Fibroblast of skin of left biceps (primary cell): Measurements from ENCODE around the gene VPS37D.

Experiments used
- DNase-seq, 2 experiments: peaks; one replicate each; pipeline ENCODE4 v3.0.0-alpha.2; 2013; ENCODE audit warnings: low read depth in 2 of 2

The VPS37D gene

DNA sequence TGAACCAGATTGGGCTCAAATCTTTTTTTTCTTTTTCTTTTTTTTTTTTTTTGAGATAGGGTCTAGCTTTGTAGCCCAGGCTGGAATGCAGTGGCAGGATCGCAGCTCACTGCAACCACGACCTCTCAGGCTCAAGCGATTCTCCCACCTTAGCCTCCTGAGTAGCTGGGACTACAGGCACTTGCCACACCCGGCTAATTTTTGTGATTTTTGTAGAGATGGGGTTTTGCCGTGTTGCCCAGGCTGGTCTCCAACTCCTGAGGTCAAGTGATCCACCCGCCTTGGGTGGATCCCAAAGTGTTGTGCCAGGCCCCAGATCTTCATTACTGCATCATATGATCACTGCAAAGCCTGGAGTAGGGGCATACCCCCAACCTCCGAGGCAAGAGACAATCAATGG lies 12.9 kb downstream of the VPS37D start:
- no peak for DNase-seq

DNA sequence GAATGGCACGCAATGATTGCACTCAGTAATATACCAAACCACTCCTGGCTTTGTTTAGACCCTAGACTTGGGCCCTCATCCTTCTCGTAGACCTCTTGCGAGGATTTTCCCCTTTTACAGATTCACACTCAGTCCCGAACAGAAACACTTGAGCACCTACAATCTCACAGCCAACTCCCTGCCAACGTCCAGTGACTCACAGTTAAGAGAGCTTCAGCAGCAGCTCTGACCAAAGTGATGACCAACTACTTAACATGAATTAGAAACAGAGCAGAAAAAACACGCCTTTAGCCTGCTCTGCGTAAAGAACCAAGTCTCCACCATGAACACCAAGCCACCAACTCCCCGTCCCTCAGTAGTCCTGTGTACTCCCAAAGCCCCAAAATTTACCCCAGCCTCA lies 13.4 kb downstream of the VPS37D start:
- no peak for DNase-seq

DNA sequence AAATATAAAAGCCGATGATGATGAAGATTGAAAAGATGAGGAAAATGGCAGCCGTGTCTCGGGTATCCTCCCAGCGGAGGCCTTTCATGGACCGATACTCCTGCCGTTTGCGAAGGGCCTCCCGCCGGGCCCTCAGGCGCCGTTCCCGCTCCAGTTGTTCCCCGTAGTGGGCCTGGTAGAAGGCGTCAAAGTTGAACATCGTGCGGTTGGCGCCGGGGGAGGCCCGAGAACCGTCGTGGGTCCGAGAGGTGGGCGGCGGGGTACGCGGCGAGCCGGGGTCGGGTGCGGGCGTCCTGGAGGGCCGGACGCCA lies 15.1 kb downstream of the VPS37D start:
- no peak for DNase-seq

DNA sequence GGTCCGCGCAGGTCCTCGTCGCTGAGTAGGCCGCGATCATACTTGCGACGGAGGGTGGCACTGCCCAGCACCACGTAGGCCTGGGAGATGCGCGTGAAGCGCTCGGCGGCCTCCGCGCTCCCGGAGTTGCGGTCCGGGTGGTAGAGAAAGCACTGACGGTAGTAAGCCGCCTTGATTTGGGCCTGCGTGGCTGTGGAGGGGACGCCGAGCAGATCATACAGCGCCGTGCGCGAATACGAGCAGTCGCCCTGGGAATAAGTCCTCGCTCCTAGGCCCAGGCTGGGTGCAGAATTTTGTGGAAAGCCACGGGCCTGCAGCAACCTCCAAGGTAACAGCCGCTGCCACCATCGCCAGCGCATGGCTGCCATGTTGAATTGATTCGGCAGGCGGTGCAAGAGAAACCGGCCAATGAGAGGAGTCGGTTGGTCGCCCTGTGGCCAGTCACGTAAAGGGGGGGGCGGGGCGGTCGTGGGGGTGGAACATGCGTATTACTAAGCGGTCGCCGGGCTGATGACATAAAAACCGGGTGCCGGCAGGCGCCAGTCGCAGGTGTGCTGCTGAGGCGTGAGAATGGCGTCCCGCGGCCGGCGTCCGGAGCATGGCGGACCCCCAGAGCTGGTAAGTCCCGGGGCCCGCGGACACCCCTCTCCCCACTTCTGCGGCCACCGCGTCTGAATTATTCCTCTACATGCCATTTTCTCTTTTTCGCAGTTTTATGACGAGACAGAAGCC lies 15.6 kb downstream of the VPS37D start, which contains the start of the genes BUD23 and DNAJC30:
Gene BUD23, plus strand, starts transcription at position 542 of the 732 bp plus-strand sequence. Its CDS starts 29 bp downstream, at position 571.
Gene DNAJC30, minus strand, starts transcription at position 398 of the 732 bp plus-strand sequence. Its CDS starts 30 bp downstream, at position 368.
- DNase-seq = peak; percentile 74 to 84

DNA sequence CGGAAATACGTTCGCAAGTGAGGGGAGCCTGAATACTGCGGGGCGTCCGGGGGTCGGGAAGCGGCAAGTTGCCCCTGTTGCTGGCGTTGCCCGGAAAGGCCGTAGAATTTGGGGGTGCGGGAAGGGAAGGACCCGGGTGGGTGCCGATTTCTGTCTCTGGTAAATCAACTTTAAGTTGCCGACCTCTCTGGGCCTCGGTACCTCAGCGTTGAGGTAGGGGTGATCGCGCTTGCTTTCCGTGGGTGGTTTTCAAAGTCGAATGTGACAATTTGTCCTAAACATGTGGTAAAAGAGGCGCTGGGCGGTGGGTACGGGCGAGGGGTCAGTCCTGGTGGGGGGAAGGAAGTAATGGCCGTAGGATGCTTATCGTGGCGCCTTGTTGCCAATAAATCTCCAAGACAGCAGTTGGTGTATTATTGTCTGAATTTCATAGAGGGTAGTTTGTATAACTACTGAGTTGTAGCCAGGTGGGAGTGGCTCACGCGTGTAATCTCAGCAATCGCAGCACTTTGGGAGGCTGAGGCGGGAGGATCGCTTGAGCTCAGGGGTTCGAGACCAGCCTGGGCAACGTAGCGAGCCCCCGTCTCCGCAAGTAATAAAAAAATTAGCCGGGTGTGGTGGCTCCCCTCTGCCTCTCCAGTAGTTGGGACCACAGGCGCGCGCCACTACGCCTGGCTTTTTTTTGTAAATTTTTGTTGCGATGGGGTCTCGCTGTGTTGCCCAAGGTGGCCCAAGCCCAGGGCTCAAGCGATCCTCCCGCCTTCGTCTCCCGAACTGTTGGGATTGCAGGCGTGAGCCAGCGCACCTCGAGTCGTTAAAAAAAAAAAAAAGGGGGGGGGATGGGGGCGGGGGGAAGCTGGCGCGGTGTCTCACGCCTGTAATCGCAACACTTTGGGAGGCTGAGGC lies 16.4 kb downstream of the VPS37D start:
- no peak for DNase-seq

DNA sequence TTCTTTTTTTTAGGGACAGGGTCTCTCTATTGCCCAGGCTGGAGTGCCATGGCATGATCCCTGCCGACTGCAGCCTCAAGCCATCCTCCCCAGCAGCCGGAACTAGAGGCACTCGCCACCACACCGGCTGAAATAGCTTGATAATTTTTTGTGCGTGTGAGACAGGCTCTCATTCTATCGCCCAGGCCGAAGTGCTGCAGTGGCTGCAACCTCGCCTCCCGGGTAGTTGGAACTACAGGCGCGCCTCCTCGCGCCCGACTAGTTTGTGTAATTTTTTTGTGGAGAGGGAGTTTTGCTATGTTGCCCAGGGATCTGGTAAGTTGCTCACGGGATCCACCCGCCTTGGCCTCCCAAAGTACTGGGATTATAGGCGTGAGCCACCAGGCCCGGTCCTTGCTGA lies 17.7 kb downstream of the VPS37D start:
- no peak for DNase-seq

DNA sequence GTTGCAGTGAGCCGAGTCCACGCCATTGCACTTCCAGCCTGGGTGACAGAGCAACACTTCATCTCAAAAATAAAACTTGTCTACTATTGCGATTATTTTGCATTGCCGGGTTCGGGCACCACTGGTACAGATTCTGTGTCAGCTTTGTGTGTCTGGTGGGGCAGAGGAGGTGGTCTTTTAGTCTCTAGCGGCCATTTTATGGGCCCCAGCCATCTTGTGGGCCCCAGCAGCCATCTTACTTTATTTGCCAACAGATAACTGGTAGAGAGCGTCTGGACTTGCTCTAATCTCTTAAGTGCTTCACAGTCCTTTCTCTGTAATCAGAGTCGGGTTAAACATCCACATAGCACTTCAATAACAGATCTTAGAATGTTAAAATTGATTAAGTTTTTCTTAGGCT lies 20.7 kb downstream of the VPS37D start:
- no peak for DNase-seq

DNA sequence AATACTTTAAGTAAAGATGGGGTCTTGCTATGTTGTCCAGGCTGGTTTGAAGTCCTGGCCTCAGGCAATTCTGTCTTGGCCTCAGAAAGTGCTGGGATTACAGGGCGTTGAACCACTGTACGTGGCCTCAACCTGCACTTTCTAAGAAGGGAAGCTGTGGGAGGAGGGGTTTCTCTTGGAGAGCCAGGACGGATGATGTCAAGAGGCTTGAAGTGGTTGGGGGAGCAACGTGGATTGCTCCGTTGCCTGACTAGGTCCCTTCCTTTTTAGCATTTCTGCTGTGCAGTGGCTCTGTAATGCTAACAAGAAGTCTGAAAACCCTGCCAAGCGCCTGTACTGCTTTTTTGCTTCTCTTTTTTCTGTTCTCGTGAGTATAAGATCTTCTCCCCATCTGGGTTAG lies 23.0 kb downstream of the VPS37D start:
- DNase-seq = no peak

DNA sequence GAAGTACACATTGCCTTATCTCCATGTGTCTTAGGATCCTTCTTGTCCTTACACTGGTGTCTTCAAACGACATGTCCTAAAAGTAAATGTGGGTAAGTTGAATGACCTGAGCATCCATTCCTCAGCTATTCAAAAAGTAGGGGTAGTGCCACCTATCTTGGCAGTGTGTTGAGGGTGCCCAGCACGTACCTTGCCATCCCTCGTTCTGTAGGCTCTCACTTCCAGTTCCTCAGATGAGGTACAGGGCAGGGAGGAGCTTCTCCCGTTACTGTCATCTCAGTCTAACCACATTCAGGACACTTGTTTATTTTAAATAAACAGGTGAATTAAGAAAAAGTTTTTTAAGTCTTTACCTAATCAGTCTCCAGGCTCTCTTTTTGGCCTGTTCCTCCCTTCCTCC lies 28.7 kb downstream of the VPS37D start:
- DNase-seq = no peak

DNA sequence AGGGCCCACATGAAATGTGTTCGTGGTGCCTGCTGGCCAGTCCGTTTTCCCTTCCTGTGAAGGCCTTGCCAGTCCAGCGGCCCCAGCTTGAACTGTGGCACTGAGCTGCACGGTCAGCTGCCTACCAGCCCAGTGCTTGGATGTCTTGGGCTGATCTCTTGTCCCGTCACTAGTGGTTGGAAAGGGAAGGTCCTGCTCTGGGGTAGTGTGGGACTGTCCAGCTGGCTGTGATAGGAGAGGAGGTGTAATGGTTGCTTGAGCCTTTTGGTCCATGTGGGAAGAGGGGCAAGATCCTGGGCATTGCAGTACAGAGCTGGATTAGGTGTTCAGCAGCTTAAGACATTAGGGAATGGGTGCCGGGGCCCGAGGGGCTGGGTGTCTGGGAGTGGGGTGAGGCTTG lies 30.8 kb downstream of the VPS37D start:
- DNase-seq = no peak

DNA sequence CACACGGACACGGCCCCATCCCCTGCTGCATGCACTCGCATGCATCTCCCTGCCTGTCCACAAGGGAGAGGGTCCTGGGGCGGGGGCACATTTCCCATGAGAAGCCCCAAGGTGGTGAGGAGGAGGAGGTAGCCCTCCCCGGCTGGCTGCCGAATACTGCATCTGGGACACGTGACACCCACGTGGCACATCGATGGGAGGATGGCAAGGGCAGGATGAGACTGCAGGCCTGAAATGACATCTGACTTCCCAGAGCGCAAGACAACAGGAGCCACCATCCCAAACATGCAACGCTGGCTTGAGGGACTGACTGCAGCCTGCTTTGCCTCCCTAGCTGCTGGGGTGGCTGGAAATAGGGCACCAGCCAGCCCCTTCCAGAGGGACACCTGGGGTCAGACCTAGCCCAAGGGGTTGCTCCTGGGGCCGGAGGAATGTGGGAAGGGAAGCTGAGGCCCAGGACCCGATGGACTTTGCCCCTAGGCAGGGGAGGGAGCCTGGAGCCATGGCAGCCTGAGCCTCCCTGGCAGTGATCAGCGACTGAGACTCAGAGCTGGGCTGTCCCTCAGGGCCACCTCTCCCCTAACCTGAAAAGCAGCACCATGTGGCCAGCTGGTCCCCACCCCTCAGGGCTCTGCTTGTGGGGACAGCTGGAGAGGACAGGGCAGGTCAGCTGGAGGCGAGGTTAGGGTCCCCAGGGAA lies 31.9 kb downstream of the VPS37D start:
- no peak for DNase-seq

DNA sequence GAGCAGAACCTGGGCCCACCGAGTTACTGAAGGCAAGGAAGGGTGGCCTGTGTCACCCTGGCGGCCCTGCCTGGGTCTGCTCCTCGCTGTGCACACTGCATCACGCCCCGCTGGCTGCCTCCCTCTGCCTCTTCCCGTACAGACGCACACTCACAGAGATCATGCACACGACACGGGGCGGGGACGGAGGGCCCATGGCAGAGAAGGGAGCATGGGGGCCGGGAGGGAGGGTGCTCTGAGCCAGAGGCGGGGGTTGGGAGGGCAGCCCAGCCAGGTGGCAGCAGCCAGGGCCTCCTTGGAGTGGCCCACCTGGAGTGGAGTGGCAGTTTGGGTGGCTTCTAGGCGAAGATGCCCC lies 32.4 kb downstream of the VPS37D start:
- DNase-seq = no peak

DNA sequence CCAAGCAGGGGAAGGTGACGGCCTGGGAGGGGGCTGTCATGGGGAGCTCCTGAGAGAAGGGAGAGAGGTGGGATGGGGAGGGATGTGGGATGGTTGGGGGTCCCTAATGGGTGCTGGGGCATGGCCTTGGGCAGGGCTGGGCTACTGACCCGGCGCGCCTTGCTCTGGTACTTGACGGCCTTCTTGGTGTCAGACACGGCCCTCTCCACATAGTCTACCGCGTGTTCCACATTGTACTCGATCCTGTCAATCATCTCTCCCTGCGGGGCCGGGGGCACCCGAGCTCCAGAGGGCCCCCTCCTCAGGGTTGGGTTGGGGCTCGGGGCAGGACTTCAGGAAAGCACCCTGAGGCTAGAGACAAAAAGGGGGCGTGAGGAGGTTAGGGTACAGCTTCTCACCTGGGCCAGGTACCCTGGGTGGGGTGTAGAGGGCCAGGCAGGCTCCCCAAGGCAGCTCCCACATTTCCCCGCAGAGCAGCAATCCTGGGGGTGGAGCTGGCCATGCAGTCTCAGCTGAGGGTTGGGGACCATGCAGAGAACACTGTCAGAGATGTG lies 33.0 kb downstream of the VPS37D start:
- DNase-seq = no peak

DNA sequence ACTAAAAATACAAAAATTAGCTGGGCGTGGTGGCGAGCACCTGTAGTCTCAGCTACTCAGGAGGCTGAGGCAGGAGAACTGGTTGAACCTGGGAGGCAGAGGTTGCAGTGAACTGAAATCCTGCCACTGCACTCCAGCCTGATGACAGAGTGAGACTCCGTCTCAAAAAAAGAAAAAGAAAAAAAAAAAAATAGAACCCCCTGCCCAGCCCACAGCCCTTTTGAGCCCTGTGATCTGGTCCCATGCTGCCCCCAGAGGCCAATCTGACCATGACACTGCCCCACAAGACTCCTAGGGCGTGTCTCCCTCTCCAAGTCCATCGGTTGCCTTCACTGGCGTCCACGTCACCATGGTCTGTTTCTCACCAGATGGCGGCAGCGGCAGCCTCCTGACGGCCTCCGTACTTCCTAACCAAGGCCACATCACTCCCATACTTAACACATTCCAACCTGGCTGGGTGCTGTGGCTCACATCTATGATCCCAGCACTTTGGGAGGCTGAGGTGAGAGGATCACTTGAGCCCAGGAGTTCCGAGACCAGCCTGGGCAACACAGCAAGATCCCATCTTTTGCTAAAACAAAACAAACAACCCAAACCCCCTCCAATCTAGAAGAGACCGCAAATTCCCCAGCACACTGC lies 33.8 kb downstream of the VPS37D start:
- DNase-seq = no peak

DNA sequence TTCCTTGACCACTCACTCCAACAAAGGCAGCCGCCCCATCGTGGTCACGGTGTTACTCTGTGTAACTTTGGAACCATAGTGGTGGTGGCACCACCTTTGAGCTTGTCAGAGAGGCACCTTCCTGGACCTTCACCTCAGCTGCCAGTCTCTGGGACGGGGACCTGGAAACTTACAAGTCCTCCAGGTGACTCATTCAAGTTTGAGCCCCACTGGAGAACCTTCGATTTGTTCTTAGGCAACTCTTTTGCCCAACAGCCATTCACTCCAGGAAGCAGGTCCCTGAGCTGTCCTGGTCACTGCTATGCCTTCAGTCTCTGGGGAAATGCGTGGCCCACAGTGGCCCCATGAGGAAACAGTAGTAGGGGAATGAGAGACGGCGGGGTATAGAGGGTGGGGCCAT lies 34.6 kb downstream of the VPS37D start:
- DNase-seq = no peak

DNA sequence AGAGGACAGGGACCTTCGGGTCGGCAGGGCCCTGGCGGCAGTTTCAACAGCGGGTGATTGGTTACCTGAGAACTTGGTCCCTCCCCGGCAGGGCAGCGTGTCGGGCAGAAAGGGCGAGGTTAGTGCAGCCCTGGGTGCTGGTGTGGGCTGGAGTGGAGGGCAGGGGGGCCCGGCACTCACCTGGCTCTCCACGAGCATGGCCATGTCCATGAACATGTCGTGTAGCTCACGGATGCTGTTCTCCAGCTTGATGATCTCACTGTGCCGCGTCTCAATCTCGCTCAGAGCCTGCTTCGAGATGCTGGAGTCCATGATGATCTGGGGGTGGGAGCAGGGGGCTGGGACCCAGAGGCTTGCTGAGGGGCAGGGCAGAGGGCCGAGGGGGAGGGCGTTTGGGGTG lies 35.0 kb downstream of the VPS37D start:
- DNase-seq = no peak

DNA sequence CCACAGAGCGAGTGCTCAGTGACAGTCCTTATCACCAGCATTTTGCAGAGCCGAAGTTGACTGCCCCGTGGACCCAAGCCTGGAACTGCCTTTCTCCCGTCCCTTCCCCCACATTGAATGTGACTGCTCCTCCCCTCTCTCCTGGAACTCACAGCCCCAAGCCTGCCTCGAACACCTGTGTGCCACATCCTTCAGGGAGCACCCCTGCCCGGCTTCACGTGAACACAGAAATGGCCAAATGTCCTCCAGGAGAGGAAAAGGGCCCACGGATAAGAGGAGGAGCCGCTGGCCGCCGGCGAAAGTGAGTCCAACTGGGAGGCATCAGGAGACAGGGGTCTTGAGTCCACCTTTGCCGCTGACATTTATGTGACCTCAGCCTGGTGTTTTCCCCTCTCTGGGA lies 35.6 kb downstream of the VPS37D start:
- no peak for DNase-seq

DNA sequence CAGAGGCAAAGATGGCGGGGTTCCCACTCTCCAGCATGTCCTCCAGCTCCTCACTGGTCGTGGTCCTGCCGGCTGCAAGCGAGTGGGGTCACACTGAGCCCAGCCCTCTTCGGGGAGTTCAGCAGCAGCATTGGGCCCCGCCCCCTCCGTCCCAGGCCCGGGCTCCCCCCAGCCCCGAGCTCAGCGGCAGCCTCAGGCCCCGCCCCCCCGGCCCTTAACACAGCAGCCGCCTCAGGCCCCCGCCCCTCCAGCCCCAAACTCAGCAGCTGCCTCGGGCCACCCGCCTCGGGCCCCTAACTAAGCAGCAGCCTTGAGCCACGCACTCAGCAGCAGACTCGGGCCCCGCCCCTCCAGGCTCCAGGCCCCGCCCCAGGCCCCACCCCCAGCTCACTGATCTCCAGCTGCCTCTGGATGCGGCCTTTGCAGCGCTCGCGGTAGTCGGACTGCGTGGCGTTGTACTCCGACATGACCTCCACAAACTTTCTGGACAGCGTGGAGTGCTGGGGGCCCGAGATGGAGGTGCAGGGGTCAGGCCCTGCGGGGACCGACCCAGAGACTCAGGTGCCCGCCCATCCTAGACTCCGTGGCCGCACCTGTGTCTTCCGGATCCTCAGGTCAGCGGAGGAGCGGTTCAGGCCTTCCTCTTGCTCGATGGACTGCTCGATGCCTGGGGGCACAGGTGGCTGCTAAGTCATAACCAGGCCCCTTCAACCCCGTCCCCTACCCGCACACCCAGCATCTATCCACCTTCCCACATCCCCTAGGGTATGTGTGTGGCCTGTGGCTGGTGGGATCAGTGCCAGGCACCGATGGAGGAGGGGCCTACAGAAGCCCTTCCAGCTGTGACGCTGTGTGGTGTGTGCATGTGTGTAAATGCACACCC lies 36.4 kb downstream of the VPS37D start:
- DNase-seq = peak; percentile 34 to 39

DNA sequence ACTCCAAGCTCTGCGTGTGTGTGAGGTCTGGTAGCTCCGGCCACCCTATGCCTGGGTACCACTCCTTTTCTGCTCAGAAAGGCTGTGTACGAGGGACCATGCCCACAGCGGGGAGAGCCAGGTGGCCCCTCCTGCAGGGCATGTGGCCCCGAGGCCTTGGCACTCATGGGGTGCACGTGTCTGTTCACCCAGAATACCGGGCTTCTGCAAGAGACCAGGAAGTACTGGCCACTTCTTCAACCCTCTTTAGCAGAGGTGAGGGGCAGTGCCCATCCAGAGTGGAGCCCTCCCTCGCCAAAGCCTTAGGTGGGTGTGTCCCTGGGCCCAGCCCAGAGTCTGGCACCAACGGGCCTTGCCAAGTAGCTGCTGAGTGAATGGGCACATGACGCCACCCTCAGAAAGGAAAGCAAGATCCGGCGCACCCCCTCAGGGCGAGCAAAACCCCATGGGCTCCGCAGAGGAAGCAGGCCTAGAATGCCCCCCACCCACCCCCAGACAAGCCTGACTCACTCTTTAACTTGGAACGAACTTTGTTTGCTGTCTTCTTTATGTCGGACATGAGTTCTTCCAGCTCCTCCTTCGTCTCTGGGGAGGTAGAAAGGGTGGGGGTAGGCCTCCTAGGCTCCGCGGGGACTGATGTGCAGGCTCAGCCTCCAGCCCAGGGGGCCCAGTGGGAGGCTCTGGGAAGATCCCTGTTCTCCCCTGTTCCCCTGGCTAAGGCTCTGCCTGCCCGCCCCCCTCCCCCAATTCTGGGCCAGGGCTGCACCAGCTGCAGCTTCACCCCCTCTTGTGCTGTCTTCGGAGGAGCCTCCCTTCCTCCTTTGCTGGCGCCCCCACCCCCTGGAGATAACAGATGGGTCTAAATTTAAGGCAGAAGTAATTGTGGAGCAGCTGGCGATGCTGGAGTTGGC lies 37.3 kb downstream of the VPS37D start:
- DNase-seq = peak; percentile 52 to 56

DNA sequence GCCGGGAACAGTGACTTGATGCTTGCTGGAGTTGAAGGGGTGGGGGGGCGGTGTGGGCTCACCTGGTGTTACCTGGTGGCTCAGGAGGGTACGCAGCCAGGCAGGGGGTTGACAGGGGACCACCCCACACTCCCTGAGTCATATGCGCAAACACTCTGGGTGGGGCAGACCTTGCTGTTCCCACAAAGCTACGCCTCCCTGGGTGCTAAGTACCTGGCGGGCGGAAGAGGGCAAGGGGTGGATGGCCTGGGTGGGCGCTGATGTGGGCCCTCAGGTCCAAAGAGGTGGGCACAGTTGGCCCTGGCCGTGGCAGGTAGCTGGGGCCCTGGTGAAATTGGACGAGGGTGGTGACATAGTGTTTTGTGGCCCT lies 37.9 kb downstream of the VPS37D start:
- no peak for DNase-seq
